Smooth muscle cell (in vitro differentiated cells): ENCODE data around the gene SV2B. TPM values are rescaled to one million over a fixed set of nuclear protein-coding genes. Genes with fewer than 3 reads are reported as not detected.
A peak's percentile ranks its signal among the peaks of the same experiment; 100 is the strongest.

ENCODE experiments used
- DNase-seq: peaks from one replicate; lab custom pipeline; 2025; ENCODE audit not compliant: unreplicated experiment; lab: John Stamatoyannopoulos, UW
- H2AFZ ChIP-seq: fragments of 200-600 bp; sonication (generic); 2 replicates; pipeline ENCODE4 v1.6.0; 2016; ENCODE audit warnings: antibody characterized with exemption, low read depth, mild to moderate bottlenecking
- H3F3A ChIP-seq: fragments of 200-600 bp; sonication (generic); 2 replicates; pipeline ENCODE4 v1.6.0; 2017; ENCODE audit warnings: antibody characterized with exemption, low read depth
- H3K27ac ChIP-seq: fragments of 200-600 bp; sonication (generic); 2 replicates; pipeline ENCODE4 v1.5.1; 2016; ENCODE audit warnings: low read depth, mild to moderate bottlenecking
- H3K27me3 ChIP-seq: fragments of 200-600 bp; sonication (generic); 2 replicates; pipeline ENCODE4 v1.6.1; 2016; ENCODE audit warnings: low read depth, mild to moderate bottlenecking
- H3K36me3 ChIP-seq: fragments of 200-600 bp; sonication (generic); 2 replicates; pipeline ENCODE4 v1.5.1; 2016; ENCODE audit warnings: low read depth
- H3K4me1 ChIP-seq: fragments of 200-600 bp; sonication (generic); 2 replicates; pipeline ENCODE4 v1.5.1; 2016; ENCODE audit warnings: low read depth
- H3K4me2 ChIP-seq: fragments of 200-600 bp; sonication (generic); 2 replicates; pipeline ENCODE4 v1.6.0; 2016; ENCODE audit warnings: mild to moderate bottlenecking
- H3K4me3 ChIP-seq: fragments of 200-600 bp; sonication (generic); 2 replicates; pipeline ENCODE4 v1.5.1; 2016; ENCODE audit warnings: mild to moderate bottlenecking
- H3K79me2 ChIP-seq: fragments of 200-600 bp; sonication (generic); 2 replicates; pipeline ENCODE4 v1.6.0; 2016; ENCODE audit warnings: low read depth, mild to moderate bottlenecking
- H3K9ac ChIP-seq: fragments of 200-600 bp; sonication (generic); 2 replicates; pipeline ENCODE4 v1.6.0; 2016; ENCODE audit warnings: low read depth
- H3K9me3 ChIP-seq: fragments of 200-600 bp; sonication (generic); replicated peaks from 2 replicates; pipeline ENCODE4 v1.5.1; 2016; ENCODE audit warnings: low read depth
- H4K20me1 ChIP-seq: fragments of 200-600 bp; sonication (generic); 2 replicates; pipeline ENCODE4 v1.6.0; 2016; ENCODE audit warnings: low read depth
- WGBS: methylation state at CpG from one replicate; pipeline ENCODE4 v1.1.7; 2016; ENCODE audit warnings: low lambda C conversion rate; 5-methylcytosine and 5-hydroxymethylcytosine counted together
- polyA plus RNA-seq: library from polyadenylated mRNA; unstranded; fragments of >200 nt; fragmentation: Nextera tagmentation; extraction: Ambion mirVana; gene quantifications from 2 replicates; pipeline ENCODE4 v1.2.1, GENCODE V29; 2016
- total RNA-seq: library from RNA; depleted of rRNA; stranded (reverse); fragments of >200 nt; gene quantifications from 2 replicates; pipeline ENCODE4 v1.2.3, GENCODE V29; 2014
- TF ChIP-seq, protein P1 (sequence below): fragments of 200-600 bp; sonication (generic); IDR thresholded peaks from 2 replicates; pipeline ENCODE4 v1.5.1; 2017; ENCODE audit warnings: borderline replicate concordance, mild to moderate bottlenecking, antibody characterized with exemption; ENCODE audit not compliant: insufficient read depth, poor library complexity, severe bottlenecking

The SV2B gene
- total and polyA plus RNA-seq, 2 experiments from 2014 or later = not detected

DNA sequence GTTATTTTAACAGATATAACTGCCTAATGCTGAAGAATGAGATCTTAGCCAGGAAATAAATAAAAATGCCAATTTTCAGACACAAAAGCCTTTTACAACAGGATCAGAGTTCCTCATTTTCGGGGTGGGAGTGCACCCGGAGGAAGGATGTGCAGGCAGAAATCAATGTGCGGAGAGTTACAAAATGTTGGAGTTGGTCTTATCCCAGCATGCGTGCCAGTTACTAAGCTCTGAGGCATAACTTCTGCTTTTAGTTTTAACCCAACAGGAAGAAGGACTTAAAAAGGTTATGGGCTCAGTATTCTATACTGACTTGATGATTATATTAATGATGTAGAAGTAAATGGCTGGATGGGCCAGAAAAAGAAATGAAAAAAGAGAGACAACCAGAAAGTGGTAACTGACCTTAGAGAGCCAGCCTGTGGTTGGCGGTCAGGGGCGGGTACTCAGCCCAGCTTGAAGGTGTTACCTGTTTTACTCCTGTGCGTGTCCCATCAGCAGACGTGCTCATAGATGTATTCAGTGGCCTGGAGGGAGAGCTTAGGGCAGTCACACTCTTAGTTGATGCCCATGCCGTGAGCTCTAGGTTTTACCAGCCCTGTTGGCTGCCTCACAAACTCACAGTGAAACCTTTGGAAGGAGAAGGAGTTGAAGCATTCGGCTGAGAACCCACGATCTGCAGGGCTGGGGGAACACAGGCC is 164.7 kb downstream of the SV2B start:
- Histone ChIP-seq H4K20me1 (no peaks in the 10 kb centered on the region), H3K36me3 (no peaks in the 10 kb centered on the region), H3K4me3 (no peak overlapping the region), H3K9ac (no peak overlapping the region), H3K4me1 (peaks cover 4% of the 10 kb centered on the region), H3F3A (no peaks in the 10 kb centered on the region), H3K9me3 (no peaks in the 10 kb centered on the region), H3K79me2 (no peaks in the 10 kb centered on the region), H3K27ac (peak overlapping the region; percentile 63), H3K27me3 (peaks cover 22% of the 10 kb centered on the region), H2AFZ (no peak overlapping the region), H3K4me2 (peak overlapping the region; percentile 68)
- DNase-seq = no peak
- WGBS = 90% methylated on average over 11 of the region's 11 CpGs
- TF ChIP-seq, protein P1, sequence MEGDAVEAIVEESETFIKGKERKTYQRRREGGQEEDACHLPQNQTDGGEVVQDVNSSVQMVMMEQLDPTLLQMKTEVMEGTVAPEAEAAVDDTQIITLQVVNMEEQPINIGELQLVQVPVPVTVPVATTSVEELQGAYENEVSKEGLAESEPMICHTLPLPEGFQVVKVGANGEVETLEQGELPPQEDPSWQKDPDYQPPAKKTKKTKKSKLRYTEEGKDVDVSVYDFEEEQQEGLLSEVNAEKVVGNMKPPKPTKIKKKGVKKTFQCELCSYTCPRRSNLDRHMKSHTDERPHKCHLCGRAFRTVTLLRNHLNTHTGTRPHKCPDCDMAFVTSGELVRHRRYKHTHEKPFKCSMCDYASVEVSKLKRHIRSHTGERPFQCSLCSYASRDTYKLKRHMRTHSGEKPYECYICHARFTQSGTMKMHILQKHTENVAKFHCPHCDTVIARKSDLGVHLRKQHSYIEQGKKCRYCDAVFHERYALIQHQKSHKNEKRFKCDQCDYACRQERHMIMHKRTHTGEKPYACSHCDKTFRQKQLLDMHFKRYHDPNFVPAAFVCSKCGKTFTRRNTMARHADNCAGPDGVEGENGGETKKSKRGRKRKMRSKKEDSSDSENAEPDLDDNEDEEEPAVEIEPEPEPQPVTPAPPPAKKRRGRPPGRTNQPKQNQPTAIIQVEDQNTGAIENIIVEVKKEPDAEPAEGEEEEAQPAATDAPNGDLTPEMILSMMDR = no peak

- H3K4me1 ChIP-seq = peaks cover 4% of the 10 kb centered on the region
- 90% methylated on average over 4 of the region's 4 CpGs for WGBS
- H3K4me2 ChIP-seq = no peak overlapping the region
- no peaks in the 10 kb centered on the region for H3K79me2 ChIP-seq
- H3F3A ChIP-seq = no peaks in the 10 kb centered on the region
- no peak for DNase-seq
- no peak overlapping the region for H2AFZ ChIP-seq
- TF ChIP-seq, protein P1 = no peak
- H4K20me1 ChIP-seq = no peaks in the 10 kb centered on the region
- no peak overlapping the region for H3K27ac ChIP-seq
- no peak overlapping the region for H3K9ac ChIP-seq
- H3K9me3 ChIP-seq = no peaks in the 10 kb centered on the region
- no peaks in the 10 kb centered on the region for H3K36me3 ChIP-seq
- H3K27me3 ChIP-seq = peaks cover 22% of the 10 kb centered on the region
- H3K4me3 ChIP-seq = no peak overlapping the region
Observed at GRCh38 chr15:91265416-91265940, 165.4 kb downstream of the SV2B start.

DNA sequence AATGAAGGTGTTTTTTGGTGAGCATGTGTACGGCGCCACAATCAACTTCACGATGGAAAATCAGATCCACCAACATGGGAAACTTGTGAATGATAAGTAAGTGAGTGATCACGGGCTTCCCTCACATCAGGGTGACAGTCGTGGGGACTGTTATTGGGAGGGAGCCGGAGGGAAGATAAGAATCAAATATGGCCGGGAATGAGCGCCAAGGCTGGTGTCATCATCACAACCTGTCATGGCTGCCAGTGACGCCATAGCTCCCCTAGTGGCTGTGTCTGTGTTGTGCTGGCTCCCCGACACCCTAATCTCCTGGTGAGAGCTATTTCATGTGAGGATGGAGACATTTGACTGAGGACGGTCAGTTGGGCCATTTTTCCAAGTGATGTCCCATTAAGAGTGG is 168.5 kb downstream of the SV2B start:
- no peak for DNase-seq
- no peak overlapping the region for H3K4me2 ChIP-seq
- H3K4me3 ChIP-seq = no peak overlapping the region
- peaks cover 45% of the 10 kb centered on the region for H3K27me3 ChIP-seq
- 89% methylated on average over 11 of the region's 11 CpGs for WGBS
- H3K9me3 ChIP-seq = no peaks in the 10 kb centered on the region
- no peaks in the 10 kb centered on the region for H3F3A ChIP-seq
- H3K36me3 ChIP-seq = no peaks in the 10 kb centered on the region
- H3K4me1 ChIP-seq = peaks cover 4% of the 10 kb centered on the region
- H3K79me2 ChIP-seq = no peaks in the 10 kb centered on the region
- no peak overlapping the region for H3K9ac ChIP-seq
- H3K27ac ChIP-seq = no peak overlapping the region
- H2AFZ ChIP-seq = no peak overlapping the region
- TF ChIP-seq, protein P1 = peak; percentile 21
- H4K20me1 ChIP-seq = no peaks in the 10 kb centered on the region

GRCh38 chr15:91270747-91271146 is 170.7 kb downstream of the SV2B start:
- no peaks in the 10 kb centered on the region for H3F3A ChIP-seq
- no peaks in the 10 kb centered on the region for H4K20me1 ChIP-seq
- DNase-seq = no peak
- no peak overlapping the region for H3K4me2 ChIP-seq
- H3K9me3 ChIP-seq = no peaks in the 10 kb centered on the region
- TF ChIP-seq, protein P1 = no peak
- H2AFZ ChIP-seq = no peak overlapping the region
- H3K4me1 ChIP-seq = no peaks in the 10 kb centered on the region
- no peaks in the 10 kb centered on the region for H3K36me3 ChIP-seq
- H3K79me2 ChIP-seq = no peaks in the 10 kb centered on the region
- peaks cover 55% of the 10 kb centered on the region for H3K27me3 ChIP-seq
- 76% methylated on average over 15 of the region's 15 CpGs for WGBS
- H3K9ac ChIP-seq = no peak overlapping the region
- H3K4me3 ChIP-seq = no peak overlapping the region
- H3K27ac ChIP-seq = no peak overlapping the region
